Measurements from ENCODE around the gene LAMC3.

The LAMC3 gene

DNA sequence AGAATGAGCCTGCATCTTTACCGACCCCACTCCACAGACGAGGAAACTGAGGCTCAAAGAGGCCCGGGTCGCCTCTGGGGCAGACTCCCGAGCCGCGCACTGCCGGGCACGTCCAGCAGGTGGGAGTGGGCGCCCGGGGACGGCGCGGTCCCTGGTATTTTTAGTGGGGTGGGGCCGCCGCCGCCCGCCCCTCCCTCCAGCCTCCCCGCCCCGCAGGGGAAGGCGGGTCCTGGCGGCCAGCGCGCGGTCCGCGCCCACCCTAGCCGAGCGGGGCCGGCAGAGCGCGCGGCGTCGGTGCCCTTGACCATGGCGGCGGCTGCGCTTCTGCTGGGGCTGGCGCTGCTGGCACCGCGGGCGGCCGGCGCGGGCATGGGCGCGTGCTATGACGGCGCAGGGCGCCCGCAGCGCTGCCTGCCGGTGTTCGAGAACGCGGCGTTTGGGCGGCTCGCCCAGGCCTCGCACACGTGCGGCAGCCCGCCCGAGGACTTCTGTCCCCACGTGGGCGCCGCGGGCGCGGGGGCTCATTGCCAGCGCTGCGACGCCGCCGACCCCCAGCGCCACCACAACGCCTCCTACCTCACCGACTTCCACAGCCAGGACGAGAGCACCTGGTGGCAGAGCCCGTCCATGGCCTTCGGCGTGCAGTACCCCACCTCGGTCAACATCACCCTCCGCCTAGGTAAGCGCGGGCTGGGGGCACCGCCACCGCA, at the start of gene LAMC3:
LAMC3 (plus strand) TSS at position 266 of the 710 bp plus-strand sequence; CDS start at position 307, 41 bp downstream.
- peak; percentile 74 for DNase-seq (ENCODE audit: low spot score)

GRCh38 chr9:130959809-130960334, 49.1 kb upstream of the LAMC3 start:
- DNase-seq (ENCODE audit: low spot score) = no peak

DNA sequence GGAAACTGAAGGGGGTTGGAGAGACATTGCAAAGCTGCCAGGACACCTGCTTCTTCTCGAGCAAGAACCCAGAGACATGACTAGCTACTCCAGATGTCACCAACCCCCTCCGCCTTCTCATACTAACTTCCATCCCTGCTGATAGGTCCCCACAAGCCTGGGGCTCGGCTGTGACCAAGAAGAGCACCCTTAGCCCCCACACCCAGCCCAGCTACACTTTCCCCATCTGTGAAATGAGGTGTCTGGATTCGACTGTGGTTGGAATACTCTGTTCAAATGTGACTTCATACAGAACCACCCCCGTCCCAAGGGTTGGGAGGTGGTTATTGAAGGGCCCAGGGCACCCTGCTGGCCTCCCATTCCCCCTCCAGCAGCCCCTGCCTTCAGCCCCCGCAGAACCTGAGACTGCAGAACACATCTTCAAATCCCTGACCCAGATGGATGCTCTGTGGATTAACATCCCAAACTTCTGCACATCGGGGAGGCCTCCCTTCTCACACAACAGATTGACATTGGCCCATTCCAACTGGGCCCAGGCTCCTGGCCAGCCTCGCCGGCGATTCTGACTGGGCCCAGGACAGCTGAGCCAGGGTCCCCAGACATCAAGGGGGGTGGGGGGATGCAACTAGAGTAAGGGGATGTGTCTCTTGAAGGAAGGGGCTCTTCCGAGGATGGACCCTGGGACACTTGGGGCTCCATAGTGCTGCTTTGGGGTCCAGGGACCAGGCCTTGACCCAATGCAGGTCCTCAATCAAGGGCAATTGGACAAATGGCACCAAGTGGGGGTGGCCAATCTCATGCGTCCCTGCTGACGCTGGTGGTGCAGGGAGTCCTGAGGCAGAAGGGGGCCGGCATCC, 48.2 kb upstream of the LAMC3 start:
- no peak for DNase-seq (ENCODE audit: low spot score)

GRCh38 chr9:130961511-130962300, 47.3 kb upstream of the LAMC3 start:
- no peak for DNase-seq (ENCODE audit: low spot score)

DNA sequence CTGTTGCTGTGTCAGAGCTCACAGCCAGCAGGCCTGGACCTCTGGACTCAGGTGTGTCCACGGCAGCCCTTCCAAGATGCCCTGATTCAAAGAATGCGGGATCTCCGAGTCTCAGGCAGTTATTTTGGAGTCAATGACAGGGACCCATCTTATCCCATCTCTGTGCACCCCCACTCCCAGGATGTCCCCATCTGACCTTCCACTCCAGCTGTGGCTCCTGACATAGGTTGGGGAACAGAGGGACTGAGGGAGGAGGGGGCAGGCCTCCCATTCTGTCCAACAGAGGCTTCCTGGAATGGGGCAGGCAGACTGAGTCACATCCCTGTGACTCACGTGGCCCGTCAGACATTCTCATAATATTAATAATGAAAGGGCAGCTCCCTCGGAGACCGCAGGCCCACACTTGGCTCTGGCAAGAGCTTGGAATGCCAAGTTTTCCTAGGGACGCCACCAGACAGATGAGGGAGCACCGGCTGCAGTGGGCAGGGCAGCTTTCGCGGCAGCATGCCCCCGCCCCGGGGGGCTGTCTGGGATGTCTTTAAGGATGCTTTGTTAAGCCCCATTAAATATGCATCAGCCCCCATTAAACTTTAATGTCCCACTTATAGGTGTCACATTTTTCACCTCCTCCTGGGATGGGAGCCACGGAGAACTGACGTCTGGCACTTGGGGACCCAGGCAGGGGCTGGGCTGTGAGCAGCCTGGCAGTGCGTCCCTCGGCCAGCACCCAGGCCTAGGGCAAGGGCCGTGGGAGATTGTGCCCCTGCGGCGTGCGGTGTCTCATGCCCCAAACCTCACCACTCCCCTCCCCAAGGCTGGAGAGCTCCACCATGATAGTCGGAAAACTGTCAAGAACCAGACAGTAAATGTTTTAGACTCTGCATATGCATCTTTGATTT, 46.3 kb upstream of the LAMC3 start:
- no peak for DNase-seq (ENCODE audit: low spot score)

GRCh38 chr9:130963337-130963908, 45.6 kb upstream of the LAMC3 start:
- no peak for DNase-seq (ENCODE audit: low spot score)

DNA sequence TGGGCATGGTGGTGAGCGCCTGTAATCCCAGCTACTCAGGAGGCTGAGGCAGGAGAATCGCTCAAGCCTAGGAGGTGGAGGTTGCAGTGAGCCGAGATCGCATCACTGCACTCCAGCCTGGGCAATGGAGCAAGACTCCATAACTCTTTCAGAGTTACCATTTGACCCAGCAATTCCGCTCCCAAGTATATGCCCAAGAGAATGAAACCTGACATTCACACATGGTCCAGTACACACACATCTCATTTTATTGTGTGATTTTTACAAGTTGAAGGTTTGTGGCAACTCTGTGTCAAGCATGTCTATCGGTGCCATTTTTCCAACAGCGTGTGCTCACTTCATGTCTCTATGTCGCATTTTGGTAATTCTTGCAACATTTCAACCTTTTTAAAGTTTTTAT, 45.1 kb upstream of the LAMC3 start:
- no peak for DNase-seq (ENCODE audit: low spot score)

GRCh38 chr9:130965680-130966079, 43.3 kb upstream of the LAMC3 start:
- no peak for DNase-seq (ENCODE audit: low spot score)

DNA sequence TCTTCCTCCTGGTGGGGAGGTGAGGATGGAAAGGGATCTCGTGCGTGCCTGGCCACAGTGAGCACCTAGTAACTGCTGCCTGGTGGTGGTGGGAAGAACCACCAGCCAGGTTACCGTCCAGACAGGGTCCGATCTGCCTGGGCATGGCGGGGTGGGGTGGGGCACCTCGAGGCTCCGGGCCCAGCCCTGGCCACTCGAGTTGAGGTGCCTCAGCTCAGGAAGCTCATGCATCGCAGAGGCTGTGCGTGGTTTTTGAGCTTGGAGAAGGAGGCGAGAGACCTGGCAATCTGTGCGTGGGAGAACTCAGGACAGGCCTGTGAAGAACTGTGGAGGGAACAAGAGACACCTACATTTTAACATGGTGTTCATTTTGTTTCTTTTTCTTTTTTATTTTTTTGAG, 38.9 kb upstream of the LAMC3 start:
- DNase-seq (ENCODE audit: low spot score) = no peak

DNA sequence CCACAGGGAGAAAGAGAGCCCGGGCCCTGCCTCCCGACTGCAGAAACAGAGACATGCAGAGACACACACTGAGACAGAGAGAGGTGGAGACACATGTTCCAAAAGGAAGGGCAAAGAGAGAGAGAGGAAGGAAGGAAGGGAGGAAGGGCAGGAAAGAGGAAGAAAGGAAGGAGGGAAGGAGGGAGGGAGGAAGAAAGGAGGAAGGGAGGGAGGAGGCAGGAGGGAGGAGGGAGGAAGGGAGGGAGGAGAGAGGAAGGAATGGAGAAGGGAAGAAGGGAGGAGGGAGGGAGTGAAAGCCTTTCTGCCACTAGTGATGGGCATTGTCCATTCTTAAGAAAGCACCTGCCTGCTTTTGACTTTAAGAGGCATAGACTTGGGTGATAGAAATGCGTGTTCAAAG, 38.1 kb upstream of the LAMC3 start:
- DNase-seq (ENCODE audit: low spot score) = no peak

DNA sequence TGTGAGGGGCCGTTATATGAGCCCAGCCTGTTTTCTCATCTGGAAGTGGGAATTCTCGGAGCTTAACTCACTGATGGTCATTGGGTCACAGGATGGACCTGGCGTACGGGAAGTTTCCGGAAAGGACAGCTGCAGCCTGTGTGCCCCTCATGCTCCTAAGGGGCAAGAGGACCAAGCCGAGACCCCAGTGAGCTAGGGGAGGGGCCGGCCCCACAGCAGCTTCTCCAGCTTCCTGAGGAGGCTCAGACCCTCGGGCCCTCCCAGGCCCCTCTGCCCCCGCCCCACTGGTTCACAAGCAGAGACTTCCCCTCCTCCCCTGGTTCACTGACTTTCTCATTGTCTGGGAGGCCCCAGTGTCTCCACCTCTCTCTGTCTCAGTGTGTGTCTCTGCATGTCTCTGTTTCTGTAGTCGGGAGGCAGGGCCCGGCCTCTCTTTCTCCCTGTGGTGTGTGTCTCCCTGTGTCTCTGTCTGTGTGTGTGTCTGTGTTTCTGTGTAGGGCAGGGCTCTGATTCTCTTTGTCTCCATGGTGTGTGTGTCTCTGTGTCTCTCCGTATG, 37.6 kb upstream of the LAMC3 start:
- no peak for DNase-seq (ENCODE audit: low spot score)

DNA sequence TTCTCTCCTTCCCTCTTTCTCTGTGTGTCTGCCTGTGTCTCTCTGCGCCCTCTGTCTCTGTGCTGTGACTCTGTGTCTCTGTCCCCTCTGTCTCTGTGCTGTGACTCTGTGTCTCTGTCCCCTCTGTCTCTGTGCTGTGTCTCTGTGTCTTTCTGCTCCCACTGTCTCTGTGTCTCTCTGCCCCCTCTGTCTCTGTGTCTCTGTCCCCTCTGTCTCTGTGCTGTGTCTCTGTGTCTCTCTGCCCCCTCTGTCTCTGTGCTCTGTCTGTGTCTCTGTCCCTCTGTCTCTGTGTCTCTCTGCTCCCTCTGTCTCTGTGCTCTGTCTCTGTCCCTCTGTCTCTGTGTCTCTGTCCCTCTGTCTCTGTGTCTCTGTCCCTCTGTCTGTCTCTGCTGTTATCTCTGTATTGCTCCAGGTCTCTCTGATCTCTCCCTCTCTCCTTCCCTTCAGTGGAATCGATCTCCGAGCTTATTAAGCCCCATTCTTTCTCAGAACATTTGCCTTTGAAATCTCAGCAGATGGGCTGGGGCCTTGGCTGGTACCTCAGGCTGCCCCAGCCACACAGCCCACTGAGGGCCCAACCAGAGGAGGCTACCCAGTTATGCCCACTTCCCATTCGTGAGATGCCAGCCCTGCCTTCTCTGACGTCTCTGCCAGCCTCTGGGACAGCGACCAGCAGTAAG, 36.6 kb upstream of the LAMC3 start:
- DNase-seq (ENCODE audit: low spot score) = no peak

DNA sequence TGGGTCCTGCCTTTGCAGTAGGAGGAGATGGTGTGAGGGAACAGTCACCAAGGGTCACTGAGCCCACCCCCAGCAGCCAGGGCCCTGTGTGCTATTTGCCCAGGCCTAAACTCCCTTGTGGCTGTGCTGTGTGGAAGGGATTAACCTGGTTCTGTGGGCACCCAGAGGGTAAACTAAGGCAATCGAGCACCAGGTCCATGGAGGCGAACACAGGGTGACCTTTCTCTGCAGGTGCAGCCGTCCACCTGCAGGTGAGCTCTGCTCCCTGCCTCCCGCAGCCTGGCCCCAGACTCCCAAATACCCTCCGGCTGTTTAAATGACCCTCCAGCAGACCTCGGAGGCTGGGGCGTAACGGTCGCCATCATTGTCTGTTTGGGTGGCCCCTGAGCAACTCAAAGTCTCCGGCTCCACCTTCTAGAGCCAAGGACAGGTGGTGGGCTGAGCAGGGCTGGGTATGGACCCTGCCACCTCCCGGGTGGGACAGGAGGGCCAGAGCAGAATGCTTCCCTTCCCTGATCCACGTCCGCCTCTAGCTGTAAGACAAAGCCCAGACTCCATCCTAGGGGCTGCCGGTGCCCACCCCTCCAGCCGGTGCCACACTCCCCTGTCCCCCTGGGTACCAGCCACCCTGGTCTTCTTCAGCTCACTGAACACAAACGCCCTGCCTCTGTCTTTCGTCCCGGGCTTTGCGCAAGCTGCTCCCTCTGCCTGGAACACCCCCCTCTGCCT, 35.9 kb upstream of the LAMC3 start:
- DNase-seq (ENCODE audit: low spot score) = no peak

- no peak for DNase-seq (ENCODE audit: low spot score)
Observed at GRCh38 chr9:130973686-130974281, 35.2 kb upstream of the LAMC3 start.

GRCh38 chr9:130974697-130975096, 34.3 kb upstream of the LAMC3 start:
- peak; percentile 10 for DNase-seq (ENCODE audit: low spot score)

DNA sequence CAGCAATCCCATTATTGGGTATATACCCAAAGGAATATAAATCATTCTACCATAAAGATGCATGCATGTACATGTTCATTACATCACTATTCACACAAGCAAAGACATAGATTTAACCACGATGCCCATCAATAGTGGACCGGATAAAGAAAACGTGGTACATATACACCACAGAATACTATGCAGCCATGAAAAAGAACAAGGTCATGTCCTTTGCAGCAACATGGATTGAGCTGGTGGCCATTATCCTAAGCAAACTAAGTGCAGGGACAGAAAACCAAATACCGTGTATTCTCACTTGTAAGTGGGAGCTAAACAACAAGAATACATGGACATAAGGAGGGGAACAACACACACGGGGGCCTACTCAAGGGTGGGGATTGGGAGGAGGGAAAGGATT, 33.8 kb upstream of the LAMC3 start:
- no peak for DNase-seq (ENCODE audit: low spot score)

DNA sequence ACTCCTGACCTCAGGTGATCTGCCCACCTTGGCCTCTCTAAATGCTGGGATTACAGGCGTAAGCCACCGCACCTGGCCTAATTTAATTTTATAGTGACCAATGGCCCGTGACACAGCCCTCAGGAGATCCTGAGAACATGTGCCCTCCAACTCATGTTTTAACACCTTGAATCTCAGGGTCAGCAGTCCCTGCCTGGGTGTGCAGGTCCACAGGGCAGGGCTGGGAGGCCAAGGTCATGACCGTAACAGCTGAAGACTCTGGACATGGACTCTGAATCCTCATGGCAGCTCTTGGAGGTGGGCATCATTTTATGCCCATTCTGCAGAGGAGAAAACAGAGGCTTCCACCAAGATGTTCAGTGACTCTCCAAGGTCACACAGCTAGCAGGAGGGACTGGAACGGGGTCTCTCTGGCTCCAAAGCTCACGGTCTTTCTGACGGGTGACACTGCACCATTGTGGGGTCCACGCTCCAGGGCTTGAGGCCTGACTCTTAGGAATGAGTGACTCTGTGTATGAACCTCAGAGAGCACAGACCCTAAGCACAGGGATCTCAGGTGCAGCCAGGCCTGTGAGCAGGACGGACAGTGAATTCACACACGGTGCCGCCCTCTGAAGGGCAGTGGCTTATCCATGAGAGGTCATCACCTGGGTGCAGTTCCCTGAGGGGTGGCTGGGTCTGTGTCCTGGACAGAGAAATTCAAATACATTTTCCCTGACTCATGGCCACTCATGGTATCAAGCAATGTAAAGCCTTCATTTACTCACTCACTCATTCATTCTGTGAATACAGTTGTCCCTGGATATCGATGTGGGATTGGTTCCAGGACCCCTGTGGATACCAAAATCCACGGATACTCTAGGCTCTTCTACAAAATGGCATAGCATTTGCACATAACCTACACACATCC, 32.8 kb upstream of the LAMC3 start:
- DNase-seq (ENCODE audit: low spot score) = no peak

DNA sequence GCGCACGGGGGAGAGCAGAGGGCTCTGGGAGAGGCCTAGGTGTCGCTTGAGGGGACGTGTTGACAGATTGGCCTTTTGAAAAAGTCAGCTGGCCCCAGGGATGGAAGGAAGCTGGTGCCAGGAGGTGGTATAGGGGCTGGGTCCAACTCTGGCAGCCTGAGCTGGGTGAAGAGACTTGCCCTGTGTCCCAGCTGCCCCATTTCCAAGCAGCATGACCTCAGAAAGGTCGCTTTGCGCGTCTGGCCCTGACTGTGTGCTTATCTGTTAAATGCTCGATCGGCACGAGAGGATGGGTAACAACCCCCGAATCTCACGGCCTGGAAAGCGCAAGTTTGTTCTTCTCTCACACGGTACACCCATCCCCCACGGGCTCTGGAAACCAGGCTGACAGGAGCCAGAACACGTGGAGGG, 31.2 kb upstream of the LAMC3 start:
- peak; percentile 20 for DNase-seq (ENCODE audit: low spot score)

Measured in D341Med (cell line).